Panc1 (cell line): ENCODE measurements around the gene TSHZ3. TPM values are rescaled to one million over a fixed set of nuclear protein-coding genes. Genes with fewer than 3 reads are reported as not detected.

ENCODE experiments used
- ATAC-seq: fragments of 200-7000 bp; cut with Tn5 transposase; 2 replicates; pipeline ENCODE4 v1.9.1; 2020; ENCODE audit warnings: mild to moderate bottlenecking, moderate library complexity
- Bru-seq: library from RNA; stranded (reverse); fragments of 400-500 nt; gene quantifications from one replicate; lab custom pipeline; 2021; lab: Mats Ljungman, UMichigan
- BruChase-seq, 2 experiments: library from RNA; stranded (reverse); fragments of 400-500 nt; gene quantifications; one replicate each; lab custom pipeline; 2021; lab: Mats Ljungman, UMichigan
- BruUV-seq: library from RNA; stranded (reverse); fragments of 400-500 nt; replicated peaks from 2 replicates; lab custom pipeline; 2021; lab: Mats Ljungman, UMichigan
- CTCF ChIA-PET: fragments of 300-600 bp; sonication (Branson Sonifier 250); formaldehyde crosslinking; loops from one replicate; lab custom pipeline; 2022; ENCODE audit warnings: antibody characterized with exemption; lab: Charles Lee
- POLR2A ChIA-PET: fragments of 300-600 bp; sonication (Branson Sonifier 250); formaldehyde crosslinking; loops from one replicate; lab custom pipeline; 2022; ENCODE audit warnings: antibody characterized with exemption; lab: Charles Lee
- DNase-seq: peaks from one replicate; pipeline ENCODE4 v3.0.0-alpha.2; 2010; ENCODE audit warnings: low read depth, low spot score
- H3K27ac ChIP-seq: 2 replicates; pipeline ENCODE4 v1.5.1; 2011; ENCODE audit warnings: mild to moderate bottlenecking, low read length, inconsistent platforms
- H3K27me3 ChIP-seq: fragments of 200-500 bp; sonication (Bioruptor generic); 2 replicates; pipeline ENCODE4 v1.6.0; 2014; ENCODE audit warnings: low read length, inconsistent platforms; ENCODE audit not compliant: control insufficient read depth, insufficient read depth
- H3K36me3 ChIP-seq: fragments of 200-500 bp; sonication (Bioruptor generic); 2 replicates; pipeline ENCODE4 v1.5.1; 2014; ENCODE audit warnings: inconsistent platforms, mild to moderate bottlenecking, low read length, moderate library complexity; ENCODE audit not compliant: control insufficient read depth, insufficient read depth
- H3K4me1 ChIP-seq: 2 replicates; pipeline ENCODE4 v1.5.1; 2011; ENCODE audit warnings: inconsistent platforms, mild to moderate bottlenecking, low read length, moderate library complexity; ENCODE audit not compliant: control insufficient read depth, insufficient read depth
- H3K4me3 ChIP-seq, 2 experiments: 2 replicates each; pipeline ENCODE4 v1.5.1; 2011 to 2012; ENCODE audit warnings: low read depth in 2 of 2, low read length in 2 of 2, mild to moderate bottlenecking in 2 of 2, inconsistent platforms in 1 of 2, moderate library complexity in 1 of 2
- H3K9me3 ChIP-seq: fragments of 200-500 bp; sonication (Bioruptor generic); 2 replicates; pipeline ENCODE4 v1.5.1; 2014; ENCODE audit warnings: low read depth, mild to moderate bottlenecking, inconsistent platforms, low read length, moderate library complexity; ENCODE audit not compliant: control insufficient read depth, insufficient read depth
- POLR2AphosphoS5 ChIP-seq: IDR thresholded peaks from 2 replicates; pipeline ENCODE4 v1.6.1; 2012; ENCODE audit warnings: mild to moderate bottlenecking, low read depth, low read length, moderate library complexity
- SIN3A ChIP-seq: IDR thresholded peaks from 2 replicates; pipeline ENCODE4 v1.6.1; 2012; ENCODE audit warnings: low read depth, mild to moderate bottlenecking, low read length, moderate library complexity, borderline replicate concordance; ENCODE audit not compliant: insufficient read depth
- TCF7L2 ChIP-seq: IDR thresholded peaks from 2 replicates; pipeline ENCODE4 v1.6.1; 2011; ENCODE audit warnings: mild to moderate bottlenecking, low read depth, low read length, inconsistent platforms
- in situ Hi-C: cut with HindIII; loops from 2 replicates; pipeline ENCODE4 v1.10.0; 2016; ENCODE audit warnings: low sequenced_read_pairs, low pct_unique_long_range_greater_than_20kb
- intact Hi-C: fragments of 100-400 bp; cut with micrococcal nuclease; formaldehyde crosslinking; loops from one replicate; pipeline ENCODE4 v1.10.0; 2022; ENCODE audit not compliant: unreplicated experiment
- long read RNA-seq: library from polyadenylated mRNA; unstranded; transcript quantifications from one replicate; pipeline ENCODE4 v2.0.0, GENCODE V29; 2021; ENCODE audit not compliant: unreplicated experiment
- polyA plus RNA-seq: library from polyadenylated mRNA; unstranded; fragments of >200 nt; gene quantifications from one replicate; pipeline ENCODE4 v1.2.1, GENCODE V29; 2012; ENCODE audit warnings: missing spikeins; ENCODE audit not compliant: insufficient read length
- total RNA-seq: library from RNA; stranded (reverse); gene quantifications from one replicate; pipeline ENCODE4 v1.2.1, GENCODE V29; 2021; ENCODE audit not compliant: unreplicated experiment
- TF ChIP-seq, protein P1 (sequence below), 2 experiments: IDR thresholded peaks; 2 replicates each; pipeline ENCODE4 v1.6.1; 2011 to 2012; ENCODE audit warnings: low read depth in 2 of 2, control low read depth in 1 of 2, low read length in 1 of 2, mild to moderate bottlenecking in 1 of 2, moderate library complexity in 1 of 2; ENCODE audit not compliant: insufficient read depth in 1 of 2
- TF ChIP-seq, protein P2 (sequence below): fragments of 450-650 bp; IDR thresholded peaks from 2 replicates; pipeline ENCODE4 v1.5.1; 2017; ENCODE audit warnings: mild to moderate bottlenecking

The TSHZ3 gene, protein sequence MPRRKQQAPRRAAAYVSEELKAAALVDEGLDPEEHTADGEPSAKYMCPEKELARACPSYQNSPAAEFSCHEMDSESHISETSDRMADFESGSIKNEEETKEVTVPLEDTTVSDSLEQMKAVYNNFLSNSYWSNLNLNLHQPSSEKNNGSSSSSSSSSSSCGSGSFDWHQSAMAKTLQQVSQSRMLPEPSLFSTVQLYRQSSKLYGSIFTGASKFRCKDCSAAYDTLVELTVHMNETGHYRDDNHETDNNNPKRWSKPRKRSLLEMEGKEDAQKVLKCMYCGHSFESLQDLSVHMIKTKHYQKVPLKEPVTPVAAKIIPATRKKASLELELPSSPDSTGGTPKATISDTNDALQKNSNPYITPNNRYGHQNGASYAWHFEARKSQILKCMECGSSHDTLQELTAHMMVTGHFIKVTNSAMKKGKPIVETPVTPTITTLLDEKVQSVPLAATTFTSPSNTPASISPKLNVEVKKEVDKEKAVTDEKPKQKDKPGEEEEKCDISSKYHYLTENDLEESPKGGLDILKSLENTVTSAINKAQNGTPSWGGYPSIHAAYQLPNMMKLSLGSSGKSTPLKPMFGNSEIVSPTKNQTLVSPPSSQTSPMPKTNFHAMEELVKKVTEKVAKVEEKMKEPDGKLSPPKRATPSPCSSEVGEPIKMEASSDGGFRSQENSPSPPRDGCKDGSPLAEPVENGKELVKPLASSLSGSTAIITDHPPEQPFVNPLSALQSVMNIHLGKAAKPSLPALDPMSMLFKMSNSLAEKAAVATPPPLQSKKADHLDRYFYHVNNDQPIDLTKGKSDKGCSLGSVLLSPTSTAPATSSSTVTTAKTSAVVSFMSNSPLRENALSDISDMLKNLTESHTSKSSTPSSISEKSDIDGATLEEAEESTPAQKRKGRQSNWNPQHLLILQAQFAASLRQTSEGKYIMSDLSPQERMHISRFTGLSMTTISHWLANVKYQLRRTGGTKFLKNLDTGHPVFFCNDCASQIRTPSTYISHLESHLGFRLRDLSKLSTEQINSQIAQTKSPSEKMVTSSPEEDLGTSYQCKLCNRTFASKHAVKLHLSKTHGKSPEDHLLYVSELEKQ
- total RNA-seq (7.8 TPM), Bru-seq, nascent RNA (percentile 65 among the genes with signal in this experiment), BruChase-seq, experiment 1, labeled RNA remaining after a 2-hour chase (percentile 58 among the genes with signal in this experiment), BruChase-seq, experiment 2, labeled RNA remaining after a 6-hour chase (percentile 54 among the genes with signal in this experiment)
- polyA plus RNA-seq: 11.6 TPM
- long read RNA-seq, full-length matches to known transcripts: 1 of 21 reads
- long read RNA-seq, partial matches to known transcripts: 0 of 21 reads
- long read RNA-seq, other reads (novel, unspliced or antisense): 20 of 21 reads

DNA sequence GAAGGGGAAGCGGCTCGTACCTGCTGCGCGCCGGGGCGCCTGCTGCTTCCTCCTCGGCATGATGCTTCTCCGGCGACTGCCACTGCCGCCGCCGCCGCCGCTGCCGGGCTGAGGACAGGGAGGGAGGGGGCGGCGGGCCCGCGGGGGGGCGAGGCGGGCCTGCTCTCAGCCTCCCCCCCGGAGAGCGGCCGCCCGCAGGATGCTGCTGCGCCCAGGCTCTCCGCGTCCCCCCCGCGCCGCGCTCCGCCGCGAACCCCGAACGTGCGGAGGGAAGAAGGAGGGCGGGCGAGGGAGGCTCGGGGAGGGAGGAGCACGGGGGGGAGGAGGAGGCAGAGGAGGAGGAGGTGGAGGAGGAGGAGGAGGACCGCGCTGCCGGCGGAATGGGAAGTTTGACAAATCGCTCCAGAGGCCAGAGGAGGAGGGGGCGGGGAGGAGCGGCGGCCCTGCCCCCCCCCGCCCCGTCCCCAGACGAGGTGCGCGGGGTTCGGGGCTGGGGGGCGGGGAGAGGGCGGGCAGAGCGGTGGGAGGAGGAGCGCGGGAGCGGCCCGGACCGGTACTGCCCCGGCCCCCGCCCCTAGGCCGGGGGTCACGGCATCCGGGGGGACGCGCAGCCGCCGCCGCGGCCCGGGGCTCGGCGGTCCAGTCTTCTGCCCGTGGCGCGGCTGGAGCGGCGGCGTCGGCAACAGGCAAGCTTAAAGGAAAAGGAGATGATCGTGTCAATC is at the start of gene TSHZ3:
TSS of gene TSHZ3 (minus strand) at position 277 of the 722 bp plus-strand sequence. CDS start at position 60, 217 bp downstream.
- intact Hi-C loops: no loop called here

More for the DNA sequence above, at the start of gene TSHZ3:
- in situ Hi-C loops: no loop called here
- Histone ChIP-seq H3K27ac (no peak within 1 kb of the TSS), H3K4me3 (peak within 1 kb of the TSS; percentile 47 to 52), H3K27me3 (no peaks in the 10 kb centered on the region), H3K36me3 (no peaks in the 10 kb centered on the region), H3K9me3 (no peaks in the 10 kb centered on the region), H3K4me1 (no peaks in the 10 kb centered on the region)
- ATAC-seq (peak; percentile 78), DNase-seq (no peak)
- BruUV-seq: no TSS peak
- ChIA-PET CTCF (no interaction called here), POLR2A (no interaction called here)
- TF ChIP-seq TCF7L2 (no peak), POLR2AphosphoS5 (no peak), SIN3A (no peak)
- TF ChIP-seq, protein P1, sequence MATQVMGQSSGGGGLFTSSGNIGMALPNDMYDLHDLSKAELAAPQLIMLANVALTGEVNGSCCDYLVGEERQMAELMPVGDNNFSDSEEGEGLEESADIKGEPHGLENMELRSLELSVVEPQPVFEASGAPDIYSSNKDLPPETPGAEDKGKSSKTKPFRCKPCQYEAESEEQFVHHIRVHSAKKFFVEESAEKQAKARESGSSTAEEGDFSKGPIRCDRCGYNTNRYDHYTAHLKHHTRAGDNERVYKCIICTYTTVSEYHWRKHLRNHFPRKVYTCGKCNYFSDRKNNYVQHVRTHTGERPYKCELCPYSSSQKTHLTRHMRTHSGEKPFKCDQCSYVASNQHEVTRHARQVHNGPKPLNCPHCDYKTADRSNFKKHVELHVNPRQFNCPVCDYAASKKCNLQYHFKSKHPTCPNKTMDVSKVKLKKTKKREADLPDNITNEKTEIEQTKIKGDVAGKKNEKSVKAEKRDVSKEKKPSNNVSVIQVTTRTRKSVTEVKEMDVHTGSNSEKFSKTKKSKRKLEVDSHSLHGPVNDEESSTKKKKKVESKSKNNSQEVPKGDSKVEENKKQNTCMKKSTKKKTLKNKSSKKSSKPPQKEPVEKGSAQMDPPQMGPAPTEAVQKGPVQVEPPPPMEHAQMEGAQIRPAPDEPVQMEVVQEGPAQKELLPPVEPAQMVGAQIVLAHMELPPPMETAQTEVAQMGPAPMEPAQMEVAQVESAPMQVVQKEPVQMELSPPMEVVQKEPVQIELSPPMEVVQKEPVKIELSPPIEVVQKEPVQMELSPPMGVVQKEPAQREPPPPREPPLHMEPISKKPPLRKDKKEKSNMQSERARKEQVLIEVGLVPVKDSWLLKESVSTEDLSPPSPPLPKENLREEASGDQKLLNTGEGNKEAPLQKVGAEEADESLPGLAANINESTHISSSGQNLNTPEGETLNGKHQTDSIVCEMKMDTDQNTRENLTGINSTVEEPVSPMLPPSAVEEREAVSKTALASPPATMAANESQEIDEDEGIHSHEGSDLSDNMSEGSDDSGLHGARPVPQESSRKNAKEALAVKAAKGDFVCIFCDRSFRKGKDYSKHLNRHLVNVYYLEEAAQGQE (IDR thresholded peaks at IDR 0.05; ENCODE audit: insufficient read depth in 1 of 2, low read depth in 2 of 2, low read length in 1 of 2): no peak
- TF ChIP-seq, protein P2, sequence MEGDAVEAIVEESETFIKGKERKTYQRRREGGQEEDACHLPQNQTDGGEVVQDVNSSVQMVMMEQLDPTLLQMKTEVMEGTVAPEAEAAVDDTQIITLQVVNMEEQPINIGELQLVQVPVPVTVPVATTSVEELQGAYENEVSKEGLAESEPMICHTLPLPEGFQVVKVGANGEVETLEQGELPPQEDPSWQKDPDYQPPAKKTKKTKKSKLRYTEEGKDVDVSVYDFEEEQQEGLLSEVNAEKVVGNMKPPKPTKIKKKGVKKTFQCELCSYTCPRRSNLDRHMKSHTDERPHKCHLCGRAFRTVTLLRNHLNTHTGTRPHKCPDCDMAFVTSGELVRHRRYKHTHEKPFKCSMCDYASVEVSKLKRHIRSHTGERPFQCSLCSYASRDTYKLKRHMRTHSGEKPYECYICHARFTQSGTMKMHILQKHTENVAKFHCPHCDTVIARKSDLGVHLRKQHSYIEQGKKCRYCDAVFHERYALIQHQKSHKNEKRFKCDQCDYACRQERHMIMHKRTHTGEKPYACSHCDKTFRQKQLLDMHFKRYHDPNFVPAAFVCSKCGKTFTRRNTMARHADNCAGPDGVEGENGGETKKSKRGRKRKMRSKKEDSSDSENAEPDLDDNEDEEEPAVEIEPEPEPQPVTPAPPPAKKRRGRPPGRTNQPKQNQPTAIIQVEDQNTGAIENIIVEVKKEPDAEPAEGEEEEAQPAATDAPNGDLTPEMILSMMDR: no peak
